Stimulated activated CD4-positive, alpha-beta T cell treated with anti-CD3 and anti-CD28 coated beads, TNF-alpha, amount 100 ng/mL, for 48 hours (primary cell): Measurements from ENCODE around the gene TPRG1.

Experiments used
- DNase-seq, 3 donors: peaks; one replicate each; pipeline ENCODE4 v3.0.0-alpha.2; 2020; ENCODE audit warnings: low read depth in 3 of 3

TPRG1 gene

DNA sequence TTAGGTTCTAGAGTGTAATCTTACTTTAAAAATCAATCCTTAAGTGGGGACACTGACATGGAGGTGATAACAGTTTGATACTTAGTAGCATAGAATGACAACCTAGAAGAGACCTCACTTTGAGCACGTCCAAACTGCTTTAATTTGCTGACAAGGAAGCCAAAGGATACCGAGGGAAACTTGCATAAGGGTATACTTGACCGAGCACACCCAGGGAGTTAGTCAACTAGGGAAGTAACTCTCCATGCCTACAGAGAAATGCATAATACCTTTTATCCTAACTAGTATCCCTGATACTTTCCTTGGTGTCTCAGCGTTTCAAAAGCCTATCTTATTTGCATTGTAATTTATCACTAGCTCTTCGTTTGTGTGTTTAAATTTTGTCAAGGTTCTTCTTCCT lies 5.5 kb upstream of the TPRG1 start:
- no peak for DNase-seq

DNA sequence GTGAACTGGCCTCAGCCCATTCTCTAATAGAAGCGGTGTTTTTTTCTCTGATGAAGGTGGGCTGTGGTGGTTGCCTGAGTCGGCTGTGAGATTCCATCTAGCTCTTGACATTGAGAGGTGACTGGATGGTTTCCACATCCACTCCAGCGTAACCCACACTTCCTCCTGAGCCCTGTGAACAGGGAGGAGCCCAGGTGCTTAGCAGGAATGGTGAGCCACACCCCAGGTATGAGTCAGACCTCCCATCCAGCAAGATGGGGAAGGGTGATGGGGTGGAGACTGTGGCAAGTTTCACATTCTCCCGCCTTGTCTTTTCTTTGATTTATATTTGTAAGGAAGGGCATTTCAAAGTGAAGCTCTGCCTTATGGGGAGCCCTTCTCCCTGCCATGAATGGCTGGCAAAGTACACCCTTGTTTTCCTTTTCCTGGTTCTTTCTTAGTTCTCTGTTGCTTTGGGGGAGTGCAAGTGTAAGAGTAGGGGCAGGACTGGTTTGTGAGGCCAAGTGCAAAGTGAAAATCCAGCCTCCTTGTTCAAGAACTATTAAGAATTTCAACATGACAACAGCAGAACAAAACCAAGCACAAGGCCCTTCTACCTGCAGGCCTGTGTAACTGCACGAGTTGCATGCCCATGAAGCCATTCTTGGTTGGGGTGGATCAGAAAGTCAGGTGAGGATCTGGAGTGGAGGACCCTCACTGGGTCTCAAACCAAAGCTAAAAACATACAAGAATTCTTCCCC lies 4.6 kb upstream of the TPRG1 start:
- no peak for DNase-seq

DNA sequence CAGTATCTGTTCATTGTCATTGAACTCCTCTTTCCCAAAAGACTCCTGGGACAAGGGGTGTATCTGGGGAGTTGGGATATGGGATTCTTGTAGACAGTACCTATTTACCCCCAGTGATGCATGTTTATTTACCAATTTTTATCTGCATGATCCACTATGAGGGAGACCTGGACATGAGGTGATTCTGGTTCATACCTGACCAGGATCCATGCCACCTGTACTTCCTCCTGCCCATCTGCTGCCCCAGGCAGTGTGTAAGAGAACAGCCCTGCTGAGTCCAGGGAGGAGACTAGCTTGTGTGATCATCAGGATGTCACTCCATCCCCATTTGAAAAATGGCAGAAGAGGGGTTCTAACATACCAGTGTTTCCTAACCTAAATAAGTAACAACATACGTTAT lies 3.1 kb upstream of the TPRG1 start:
- DNase-seq: no peak

DNA sequence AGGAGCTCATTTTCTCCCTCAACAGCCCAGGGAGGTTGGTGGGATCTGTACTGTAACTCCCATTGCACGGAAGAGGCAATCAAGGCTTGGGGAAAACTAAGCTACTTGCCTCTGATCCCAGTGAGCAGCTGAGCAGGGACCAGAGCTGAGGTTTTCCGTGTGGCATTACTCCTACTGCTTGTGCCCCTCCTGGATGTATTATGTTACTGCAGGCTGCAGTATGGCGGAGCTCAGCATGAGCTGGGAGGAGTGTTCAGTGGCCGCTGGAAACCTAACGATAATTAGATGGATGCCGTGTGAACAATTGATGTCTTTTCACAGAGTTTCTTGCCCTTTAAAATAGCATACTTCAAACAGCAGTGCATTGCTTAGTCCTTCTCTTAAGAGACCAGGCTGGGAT lies 2.0 kb upstream of the TPRG1 start:
- no peak for DNase-seq

DNA sequence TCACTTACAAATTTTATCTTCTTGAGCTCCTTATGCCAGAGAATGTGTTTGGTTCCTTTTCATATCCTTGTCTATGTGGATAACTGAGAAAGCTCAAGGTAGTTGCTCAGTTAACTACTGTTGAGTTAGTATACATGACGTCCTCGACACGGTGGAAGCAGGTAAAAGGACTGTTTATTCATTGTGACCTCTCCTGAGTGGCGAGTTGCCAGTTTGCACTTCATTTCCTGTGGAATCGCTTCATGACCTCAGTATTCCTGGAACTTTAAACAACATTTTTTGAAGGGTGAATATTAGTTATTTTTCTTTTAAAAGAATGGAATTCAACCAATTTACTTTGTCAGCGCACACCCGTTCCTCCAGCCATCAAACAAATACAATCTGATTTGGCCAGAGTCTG lies 1.2 kb upstream of the TPRG1 start:
- no peak for DNase-seq

- no peak for DNase-seq
Observed at GRCh38 chr3:189172668-189173419, 1.1 kb downstream of the TPRG1 start.

DNA sequence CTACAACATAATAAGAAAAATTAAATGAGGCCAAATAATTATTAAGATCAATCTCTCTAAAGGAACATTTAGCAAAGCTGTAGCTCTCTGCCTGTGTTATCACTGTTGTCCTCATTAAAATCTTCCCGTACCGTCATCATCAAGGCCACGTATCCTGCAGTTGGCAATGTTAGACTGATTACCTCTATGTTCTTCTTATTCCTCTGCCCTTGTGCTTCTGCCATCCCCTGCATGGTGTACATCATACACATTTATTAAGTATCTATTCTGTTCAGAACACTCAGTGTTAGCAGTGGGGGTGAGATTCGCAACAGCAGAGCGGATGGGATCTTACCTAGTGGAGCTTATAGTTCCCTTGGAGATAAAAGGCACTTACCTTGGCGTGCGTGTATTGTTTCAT lies 12.8 kb downstream of the TPRG1 start:
- DNase-seq: no peak

DNA sequence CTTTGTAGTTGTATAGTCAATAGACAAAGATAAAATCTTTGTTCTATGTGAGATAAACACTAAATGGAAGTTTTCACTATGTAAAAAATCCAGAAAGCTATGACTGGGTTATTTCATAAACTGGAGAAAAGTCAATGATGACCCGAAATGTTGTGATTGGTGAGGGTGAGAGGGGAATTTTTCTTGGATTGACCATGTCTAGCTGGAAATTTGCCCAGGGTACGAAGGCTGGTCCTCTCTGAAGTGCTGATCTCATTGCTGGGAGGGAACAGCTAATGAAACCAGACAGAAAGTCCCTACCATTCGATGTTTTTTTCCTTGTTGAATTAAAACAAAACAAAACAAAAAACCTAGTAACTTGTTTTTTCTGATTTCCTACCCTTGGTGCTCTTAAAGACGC lies 14.3 kb downstream of the TPRG1 start:
- no peak for DNase-seq

DNA sequence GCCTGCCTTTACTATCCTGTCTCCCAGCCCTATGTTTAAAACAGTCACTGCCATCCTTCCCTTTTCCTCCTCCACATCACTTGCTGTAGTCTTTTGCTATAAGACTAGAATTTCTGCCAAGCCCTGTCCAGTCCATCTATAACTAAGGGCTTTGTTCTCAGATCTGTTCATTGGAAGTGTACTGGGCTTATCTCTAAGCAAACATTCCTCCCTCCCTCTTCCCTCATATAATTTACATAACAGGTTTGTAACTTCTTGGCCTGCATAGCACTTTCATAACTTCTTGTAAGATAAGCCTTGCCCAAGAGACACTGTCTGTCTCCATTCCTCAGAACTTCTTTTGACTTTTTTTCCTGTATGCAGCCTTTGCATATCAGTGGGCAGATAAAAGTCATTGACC lies 16.7 kb downstream of the TPRG1 start:
- DNase-seq: no peak

GRCh38 chr3:189192725-189193124 lies 21.0 kb downstream of the TPRG1 start:
- DNase-seq: no peak

DNA sequence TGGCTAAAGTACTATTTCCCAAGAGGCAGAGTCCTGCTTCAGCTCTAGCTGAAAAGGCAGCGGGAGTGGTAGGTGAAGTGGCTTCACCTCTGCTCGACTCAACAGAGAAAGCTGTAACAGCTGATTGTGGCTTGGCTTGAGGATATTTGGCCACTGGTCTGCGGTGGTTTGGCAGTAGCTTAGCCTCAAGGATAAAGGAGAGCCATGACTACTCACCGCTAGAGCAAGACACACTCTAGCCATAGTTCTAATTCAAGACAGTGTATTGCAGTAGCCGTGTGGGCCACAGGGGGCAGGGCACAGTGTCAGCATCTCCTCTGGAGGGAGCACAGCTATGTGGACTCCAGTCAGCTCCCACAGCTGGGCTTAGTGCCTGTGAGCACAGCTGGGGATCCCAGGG lies 23.5 kb downstream of the TPRG1 start:
- no peak for DNase-seq

- DNase-seq: no peak
Observed at GRCh38 chr3:189202106-189202505, 30.3 kb downstream of the TPRG1 start.

- DNase-seq: no peak
Observed at GRCh38 chr3:189202583-189202982, 30.8 kb downstream of the TPRG1 start.

GRCh38 chr3:189204167-189204866 lies 32.5 kb downstream of the TPRG1 start:
- no peak for DNase-seq

DNA sequence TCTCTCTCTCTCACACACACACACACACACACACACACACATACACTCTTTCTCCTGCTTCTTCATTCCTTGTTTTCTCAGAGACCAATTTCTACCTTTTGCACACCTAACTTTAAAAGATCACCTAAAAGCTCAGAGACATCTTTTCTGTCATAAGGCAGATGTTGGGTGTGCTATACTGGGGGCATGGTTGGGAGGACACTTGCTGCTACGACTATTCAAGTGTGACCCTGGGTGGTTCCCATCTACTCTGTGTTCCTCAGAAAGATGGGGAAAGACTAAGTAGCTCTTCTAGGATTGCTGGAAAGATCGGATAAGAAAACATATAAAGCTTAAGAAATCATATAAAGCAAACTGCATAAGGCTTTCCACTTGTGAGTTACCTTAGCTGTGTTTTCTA lies 33.2 kb downstream of the TPRG1 start:
- no peak for DNase-seq

GRCh38 chr3:189210251-189210770 lies 38.5 kb downstream of the TPRG1 start:
- DNase-seq: no peak

GRCh38 chr3:189212681-189213080 lies 40.9 kb downstream of the TPRG1 start:
- DNase-seq: no peak

GRCh38 chr3:189214651-189215050 lies 42.9 kb downstream of the TPRG1 start:
- no peak for DNase-seq

GRCh38 chr3:189222927-189223636 lies 51.3 kb downstream of the TPRG1 start:
- DNase-seq: no peak

- DNase-seq: no peak
Observed at GRCh38 chr3:189225431-189225830, 53.7 kb downstream of the TPRG1 start.

DNA sequence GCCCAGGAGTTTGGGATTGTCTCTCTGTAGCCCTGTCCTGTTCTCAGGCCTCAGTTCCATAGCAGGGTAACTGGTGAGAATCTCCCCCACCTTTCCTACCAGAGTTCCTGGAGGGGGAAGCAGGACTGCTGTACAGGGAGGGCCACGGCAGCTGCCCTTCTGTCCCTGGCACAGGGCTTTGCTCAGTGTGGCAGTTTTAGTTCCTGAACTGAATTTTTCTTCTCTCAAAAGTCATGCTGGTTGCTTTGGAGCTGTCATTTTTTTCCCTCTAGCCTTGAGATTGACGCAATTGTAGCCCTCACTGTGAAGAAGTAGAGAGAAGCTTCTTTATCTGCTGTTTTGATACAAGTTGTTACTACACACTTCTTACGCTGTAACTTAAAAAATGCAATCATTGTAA lies 55.5 kb downstream of the TPRG1 start:
- DNase-seq: no peak
